Renal cortical epithelial cell (primary cell): ENCODE measurements around the gene CYBRD1. TPM values are rescaled to one million over a fixed set of nuclear protein-coding genes. Genes with fewer than 3 reads are reported as not detected.
"Not testable (repeated sequence)": the region's sequence is repeated elsewhere in the genome, so short reads cannot be mapped to it uniquely, and the experiment has no call there.

Experiments used
- DNase-seq: peaks from one replicate; pipeline ENCODE4 v3.0.0-alpha.2; 2011; ENCODE audit warnings: low read depth
- total RNA-seq: library from RNA; depleted of rRNA; stranded (reverse); fragments of >200 nt; gene quantifications from 2 replicates; pipeline ENCODE4 v1.2.3, GENCODE V29; 2014

The CYBRD1 gene
- total RNA-seq, 1 donor from 2014 or later: 63.1 TPM

DNA sequence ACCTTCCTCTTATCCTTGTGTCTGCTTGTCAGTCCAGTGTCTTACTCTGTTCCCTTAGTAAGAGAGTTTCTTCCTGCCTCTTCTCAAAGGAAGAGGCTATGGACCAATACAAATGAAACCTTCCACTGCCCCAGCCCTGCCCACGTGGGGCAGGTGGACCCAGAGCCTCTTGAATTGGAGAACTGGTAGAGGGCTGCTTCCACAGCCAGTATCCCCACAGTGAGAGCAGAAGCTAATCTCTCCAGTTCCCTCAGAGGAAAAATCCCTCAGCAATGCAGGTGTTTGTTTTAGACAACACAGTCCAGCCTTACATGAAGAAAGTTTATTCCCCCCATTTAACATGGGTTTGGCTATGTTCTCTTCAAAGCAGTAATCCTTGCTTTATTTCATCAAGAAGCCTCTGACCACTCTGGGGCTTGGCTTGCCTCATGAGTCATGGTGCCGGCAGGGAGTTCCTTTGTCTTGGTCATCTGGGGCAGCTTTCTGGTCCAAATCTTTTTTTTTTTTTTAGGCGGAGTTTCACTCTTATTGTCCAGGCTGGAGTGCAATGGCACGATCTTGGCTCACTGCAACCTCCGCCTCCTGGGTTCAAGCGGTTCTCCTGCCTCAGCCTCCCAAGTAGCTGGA is 6.5 kb upstream of the CYBRD1 start:
- peak; percentile 41 for DNase-seq

DNA sequence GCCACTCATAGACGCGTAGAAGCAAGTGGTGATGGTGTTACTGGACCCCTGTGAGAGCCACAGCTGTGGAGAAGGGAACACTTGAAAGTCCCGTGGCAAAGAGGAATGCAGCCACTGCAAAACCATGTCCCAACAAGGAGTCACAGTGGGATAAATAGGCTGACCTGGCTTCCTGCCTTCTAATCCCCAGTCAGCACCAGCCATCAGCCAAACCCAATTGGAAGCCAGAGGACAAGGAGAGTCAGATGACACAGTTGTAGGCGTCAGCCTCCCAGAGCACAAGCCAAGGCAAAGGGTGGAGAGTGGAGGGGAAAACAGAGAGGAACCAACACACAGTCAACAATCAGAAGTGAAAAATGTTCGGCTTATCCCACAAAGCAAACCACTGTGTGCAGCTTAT is 5.5 kb upstream of the CYBRD1 start:
- DNase-seq: no peak

GRCh38 chr2:171520471-171520870 is 1.8 kb upstream of the CYBRD1 start:
- no peak for DNase-seq

DNA sequence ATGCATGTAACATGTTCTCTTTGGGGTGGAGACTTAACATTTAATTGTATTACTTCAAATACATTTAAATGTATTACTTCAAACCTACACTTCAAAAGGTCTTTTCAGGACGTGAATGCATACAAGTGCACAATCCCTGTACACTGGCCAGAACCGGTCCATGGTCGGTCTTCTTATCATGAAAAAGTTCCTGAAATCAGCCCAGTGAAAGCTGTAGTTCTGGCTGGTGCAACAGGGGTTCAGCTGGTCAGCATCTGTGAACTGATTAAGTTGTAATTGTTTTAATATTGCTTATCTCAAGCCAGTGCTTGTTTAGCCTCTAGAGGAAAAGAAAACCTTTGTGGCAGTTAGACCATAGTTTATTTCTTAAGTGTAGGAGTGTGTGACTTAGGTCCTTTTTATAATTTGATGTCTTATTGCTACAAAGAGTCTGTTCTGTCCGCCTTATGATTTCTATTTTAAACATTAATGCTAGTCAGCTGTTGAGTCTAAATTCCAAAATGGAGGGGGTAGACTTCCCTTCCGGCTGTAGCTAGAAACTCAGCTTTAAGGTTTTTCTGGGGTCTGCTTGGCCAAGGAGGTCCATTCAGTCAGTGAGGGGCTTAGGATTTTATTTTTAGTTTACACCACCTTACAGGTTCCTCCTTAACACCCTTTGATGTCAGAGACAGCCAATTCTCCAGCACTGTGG is 768 bp upstream of the CYBRD1 start:
- DNase-seq: no peak

- no peak for DNase-seq
These were observed 464 bp downstream of the CYBRD1 start for GRCh38 chr2:171522788-171523087.

DNA sequence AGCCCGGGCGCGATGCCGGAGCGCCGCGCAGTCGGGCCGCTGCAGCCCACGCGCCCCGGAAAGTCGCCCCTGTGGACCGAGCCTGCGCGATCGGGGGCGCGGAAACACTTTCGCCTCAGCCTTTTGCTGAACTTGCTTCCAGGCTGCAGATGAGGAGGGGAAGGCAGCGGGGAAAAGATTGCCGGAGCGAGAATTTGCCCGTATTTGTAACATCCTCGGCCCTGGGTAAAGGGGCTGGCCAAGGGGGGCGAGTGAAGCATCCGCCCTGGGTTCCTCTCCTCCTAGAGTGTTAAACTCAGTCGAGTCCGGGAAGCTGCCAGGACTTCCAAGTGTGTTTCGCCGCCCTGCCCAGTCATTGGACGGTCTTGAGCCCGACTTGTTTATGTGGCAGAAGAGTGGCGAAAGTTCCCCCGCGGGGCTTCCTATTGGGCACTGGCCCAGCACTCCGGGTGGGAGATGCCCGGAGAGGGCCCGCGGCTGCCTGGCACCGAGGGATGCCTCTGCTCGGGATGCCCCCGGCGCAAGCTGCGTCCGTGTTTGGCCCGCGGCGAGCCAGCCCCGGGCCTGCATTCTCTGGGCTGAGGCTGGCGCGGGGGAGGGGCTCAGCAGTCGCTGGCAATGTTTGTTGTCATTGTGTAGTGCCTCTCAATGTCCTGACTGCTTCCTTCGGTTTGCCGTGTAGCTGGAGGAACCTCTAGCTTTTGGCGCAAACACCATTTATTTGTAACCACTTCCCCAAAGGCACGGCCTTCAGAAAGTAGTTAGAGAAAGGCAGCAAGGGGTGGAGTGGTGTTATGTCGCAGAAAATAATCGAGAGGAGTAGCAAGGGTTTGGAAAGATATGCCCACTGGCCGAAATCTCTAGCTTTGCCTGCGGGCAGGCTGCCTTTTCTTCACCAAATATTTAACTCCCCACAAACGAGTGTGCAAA is 1.1 kb downstream of the CYBRD1 start:
- DNase-seq: peak; percentile 65

DNA sequence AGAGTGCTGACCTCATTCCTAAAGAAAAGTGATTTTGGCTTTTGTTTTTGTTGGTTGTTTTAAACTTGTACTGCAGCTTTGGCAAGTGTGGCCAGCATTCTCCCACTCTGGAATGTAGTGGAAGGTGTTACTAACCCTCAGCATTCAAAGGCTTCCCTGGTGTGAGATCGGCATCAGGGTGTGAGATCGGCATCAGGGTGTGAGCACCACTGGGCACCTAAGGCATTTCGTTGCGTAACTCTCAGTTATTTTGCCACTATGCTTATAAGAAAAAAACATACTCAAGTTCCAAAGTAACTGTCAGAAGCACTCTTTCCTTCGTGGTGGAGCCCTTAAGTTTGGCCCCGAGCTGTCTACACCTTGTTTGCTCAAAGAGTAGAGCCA is 1.7 kb downstream of the CYBRD1 start:
- peak; percentile 92 for DNase-seq

- no peak for DNase-seq
These were observed 7.6 kb downstream of the CYBRD1 start for GRCh38 chr2:171529914-171530313.

- no peak for DNase-seq
These were observed 8.1 kb downstream of the CYBRD1 start for GRCh38 chr2:171530378-171530777.

- DNase-seq: peak; percentile 19
These were observed 8.6 kb downstream of the CYBRD1 start for GRCh38 chr2:171530859-171531258.

- peak; percentile 79 for DNase-seq
These were observed 9.0 kb downstream of the CYBRD1 start for GRCh38 chr2:171531291-171531690.

DNA sequence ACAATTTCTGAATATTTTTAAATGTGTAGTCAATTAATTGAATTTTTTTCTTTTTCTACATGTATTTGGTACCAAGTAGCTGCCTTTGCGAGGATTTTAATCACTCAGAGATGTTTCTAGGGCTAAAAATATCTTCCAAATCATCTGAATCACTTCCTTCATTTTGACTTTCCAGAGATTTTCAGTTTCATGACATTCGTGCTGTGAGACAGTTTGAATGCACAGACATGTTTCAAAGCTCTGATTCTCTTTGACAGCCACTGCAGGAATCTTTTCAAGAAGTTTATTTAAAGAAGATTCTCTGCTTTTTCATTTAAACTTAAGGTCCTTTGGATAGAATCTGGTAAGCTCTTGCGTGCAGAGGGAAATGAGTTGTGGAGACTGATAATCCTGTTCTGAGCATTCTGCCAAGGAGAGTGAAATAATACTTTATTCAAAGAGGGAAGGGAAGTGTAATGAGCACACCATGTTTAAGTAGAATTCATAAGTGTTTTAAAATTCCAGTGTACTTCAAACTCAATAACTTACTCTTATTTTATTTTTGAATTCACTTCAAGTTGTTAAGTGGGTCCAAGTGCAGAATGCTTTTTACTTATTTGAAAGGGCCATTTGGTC is 9.7 kb downstream of the CYBRD1 start:
- no peak for DNase-seq

- DNase-seq: no peak
These were observed 11.1 kb downstream of the CYBRD1 start for GRCh38 chr2:171533331-171533730.

- not testable (repeated sequence) for DNase-seq
These were observed 13.3 kb downstream of the CYBRD1 start for GRCh38 chr2:171535528-171535927.

DNA sequence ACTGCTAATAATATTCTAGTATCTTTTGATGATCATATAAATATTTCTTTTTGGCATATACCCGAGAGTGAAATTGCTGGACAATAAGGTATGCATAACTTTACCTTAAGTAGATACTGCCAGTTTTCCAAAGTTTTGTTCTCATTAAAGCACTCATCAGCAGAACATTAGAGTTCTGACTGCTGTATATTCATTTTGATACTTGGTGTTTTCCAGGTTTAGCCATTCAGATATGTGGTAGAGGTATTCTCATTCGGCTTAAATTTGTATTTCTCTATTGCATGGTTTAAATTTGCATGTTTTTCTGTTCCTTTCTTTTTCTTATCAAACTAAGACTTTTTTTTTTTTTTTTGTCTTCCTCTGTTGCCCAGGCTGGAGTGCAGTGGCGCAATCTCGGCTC is 18.2 kb downstream of the CYBRD1 start:
- DNase-seq: no peak

GRCh38 chr2:171541202-171541887 is 19.1 kb downstream of the CYBRD1 start:
- no peak for DNase-seq

- DNase-seq: no peak
These were observed 22.8 kb downstream of the CYBRD1 start for GRCh38 chr2:171545086-171545485.

DNA sequence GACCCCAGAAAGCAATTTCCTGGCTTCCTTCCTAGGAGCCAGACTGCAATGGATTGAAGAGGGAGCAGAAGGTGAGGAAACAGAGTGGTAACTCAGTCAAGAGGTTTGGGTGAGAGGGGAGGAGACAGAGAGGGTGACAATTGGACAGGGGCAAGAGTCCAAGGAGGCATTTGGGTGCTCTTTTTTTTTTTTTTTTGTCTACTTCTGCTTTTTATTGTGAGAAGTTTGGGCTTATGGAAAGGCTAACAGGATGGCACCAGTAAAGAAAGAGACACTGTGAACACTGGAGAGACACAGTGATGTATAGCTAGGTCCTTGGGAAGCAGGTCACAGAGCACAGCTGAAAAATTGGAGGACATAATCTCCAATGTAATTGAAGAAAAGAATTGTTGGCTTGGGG is 25.0 kb downstream of the CYBRD1 start:
- no peak for DNase-seq

- DNase-seq: peak; percentile 7
These were observed 25.4 kb downstream of the CYBRD1 start for GRCh38 chr2:171547720-171548119.

GRCh38 chr2:171550613-171551012 is 28.3 kb downstream of the CYBRD1 start:
- DNase-seq: no peak

- no peak for DNase-seq
These were observed 29.6 kb downstream of the CYBRD1 start for GRCh38 chr2:171551836-171552235.

DNA sequence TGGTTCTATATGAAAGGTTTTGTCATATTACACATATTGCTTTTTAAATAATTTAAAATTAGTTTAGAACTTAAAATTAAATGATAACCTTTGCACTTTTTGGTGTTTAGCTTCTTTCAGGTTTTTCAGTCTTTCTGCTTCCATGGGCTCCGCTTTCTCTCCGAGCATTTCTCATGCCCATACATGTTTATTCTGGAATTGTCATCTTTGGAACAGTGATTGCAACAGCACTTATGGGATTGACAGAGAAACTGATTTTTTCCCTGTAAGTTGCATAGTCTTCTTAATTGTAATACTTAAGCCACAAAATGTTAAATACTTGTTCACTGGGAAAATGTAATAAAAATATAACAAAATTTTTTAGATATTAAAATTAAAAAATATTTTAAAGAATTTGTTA is 31.0 kb downstream of the CYBRD1 start:
- DNase-seq: no peak
